Right lobe of liver (tissue), 6 donors: ENCODE data around the gene ZRANB1. TPM values are rescaled to one million over a fixed set of nuclear protein-coding genes. Genes with fewer than 3 reads are reported as not detected.
A peak's percentile ranks its signal among the peaks of the same experiment; 100 is the strongest.

Experiments used
- ATAC-seq, 4 donors: fragments of 200-7000 bp; cut with Tn5 transposase; one replicate each; pipeline ENCODE4 v1.9.1; 2020; ENCODE audit warnings: mild to moderate bottlenecking in 4 of 4, moderate library complexity in 4 of 4
- DNase-seq, 3 donors: peaks; one replicate each; pipeline ENCODE4 v3.0.0-alpha.2; 2020
- H3K27ac ChIP-seq, 3 donors: fragments of 200-600 bp; one replicate each; pipeline ENCODE4 v1.8.0; 2022
- H3K27me3 ChIP-seq, 2 donors: fragments of 200-600 bp; one replicate each; pipeline ENCODE4 v1.8.0; 2022
- H3K36me3 ChIP-seq, 4 donors: fragments of 200-600 bp; sonication (generic) in 1 of 4; one replicate each; pipeline versions ENCODE4 v1.5.1 to v1.8.0; 2017 to 2022; ENCODE audit warnings: control low read depth in 1 of 4
- H3K4me1 ChIP-seq, 4 donors: fragments of 200-600 bp; sonication (generic) in 1 of 4; one replicate each; pipeline versions ENCODE4 v1.5.1 to v1.8.0; 2017 to 2022; ENCODE audit warnings: control low read depth in 1 of 4
- H3K4me3 ChIP-seq, 3 donors: fragments of 200-600 bp; one replicate each; pipeline ENCODE4 v1.8.0; 2022
- H3K9me3 ChIP-seq, 4 donors: fragments of 200-600 bp; sonication (generic) in 1 of 4; one replicate each; pipeline versions ENCODE4 v1.5.1 to v1.8.0; 2017 to 2022; ENCODE audit warnings: control low read depth in 1 of 4
- CTCF ChIP-seq, 4 donors: fragments of 200-600 bp in 3 of 4; fragments of 450-650 bp in 1 of 4; IDR thresholded peaks; one replicate each; pipeline versions ENCODE4 v1.5.1 to v1.8.0; 2016 to 2022; ENCODE audit warnings: antibody characterized with exemption in 4 of 4, mild to moderate bottlenecking in 2 of 4
- POLR2A ChIP-seq: fragments of 450-650 bp; IDR thresholded peaks from one replicate; pipeline ENCODE4 v1.6.1; 2017; ENCODE audit warnings: antibody characterized with exemption, mild to moderate bottlenecking
- WGBS: methylation state at CpG from one replicate; pipeline ENCODE4 v1.1.6; 2018; ENCODE audit warnings: low coverage, low lambda C conversion rate; ENCODE audit not compliant: insufficient coverage; ENCODE audit errors: missing lambda C conversion rate; 5-methylcytosine and 5-hydroxymethylcytosine counted together
- intact Hi-C, 2 donors: fragments of 100-400 bp; cut with DNase I; formaldehyde crosslinking; loops; one replicate each; pipeline versions ENCODE4 v1.11.2 to v1.14.1; 2022
- total RNA-seq, 6 experiments: library from RNA; depleted of rRNA in 2 of 6; stranded (reverse); fragments of >200 nt in 2 of 6; fragmentation: NEBNext Ultra II Directional in 3 of 6; extraction: Animal tissue kit (Norgen Biotek cat#: 25700) in 3 of 6; gene quantifications; one replicate each; pipeline versions ENCODE4 v1.1.0 to v1.2.4, GENCODE V29; 2016 to 2023
- donor health status: DM: no; HTN: yes; CAD: no.
- donor health status: DM: no; HTN: no; CAD: no.
- donor health status: DM: no; HTN: no; CAD: no.
- donor health status: DM: no; HTN: yes; CAD: no.
- donor health status: DM: no; HTN: yes; CAD: no.

The ZRANB1 gene
- total RNA-seq, 6 experiments from 2014 or later, result 8.6 to 17.6 (median 11.6) TPM

- ATAC-seq (no peak), DNase-seq (peak in 1 of 3 donors; percentile 3)
- TF ChIP-seq CTCF (IDR thresholded peaks at IDR 0.05), result no peak
- no peak for TF ChIP-seq POLR2A
- Histone ChIP-seq H3K36me3 (no peaks in the 10 kb centered on the region), H3K4me1 (peaks cover 0 to 37% (median 1%) of the 10 kb centered on the region in 4 donors), H3K9me3 (no peaks in the 10 kb centered on the region), H3K27ac (no peak overlapping the region), H3K4me3 (no peak overlapping the region), H3K27me3 (no peaks in the 10 kb centered on the region)
- intact Hi-C loops, result no loop called here
- WGBS, result 79% methylated on average over 2 of the region's 2 CpGs
Measured at GRCh38 chr10:124904796-124905195, 37.1 kb upstream of the ZRANB1 start.

GRCh38 chr10:124906551-124907001 lies 35.3 kb upstream of the ZRANB1 start:
- WGBS, result 49% methylated on average over 9 of the region's 9 CpGs
- Histone ChIP-seq H3K9me3 (no peaks in the 10 kb centered on the region), H3K4me3 (no peak overlapping the region), H3K36me3 (no peaks in the 10 kb centered on the region), H3K4me1 (peaks cover 0 to 55% (median 1%) of the 10 kb centered on the region in 4 donors), H3K27ac (no peak overlapping the region), H3K27me3 (no peaks in the 10 kb centered on the region)
- DNase-seq (peak in 1 of 3 donors; percentile 55), ATAC-seq (no peak)
- TF ChIP-seq CTCF (IDR thresholded peaks at IDR 0.05) (no peak), POLR2A (no peak)
- intact Hi-C loops, result no loop called here

- Histone ChIP-seq H3K4me3 (peak overlapping the region in 2 of 3 donors; percentile 29), H3K9me3 (no peaks in the 10 kb centered on the region), H3K36me3 (no peaks in the 10 kb centered on the region), H3K27ac (peak overlapping the region; percentile 47 to 90 (median 80)), H3K4me1 (peaks cover 0 to 64% (median 0%) of the 10 kb centered on the region in 4 donors), H3K27me3 (no peaks in the 10 kb centered on the region)
- intact Hi-C loops, result no loop called here
- ATAC-seq (peak; percentile 74 to 88 (median 82)), DNase-seq (peak in 1 of 3 donors; percentile 77)
- TF ChIP-seq CTCF (IDR thresholded peaks at IDR 0.05), result no peak
- TF ChIP-seq POLR2A, result no peak
- WGBS, result 60% methylated on average over 2 of the region's 8 CpGs
Measured at GRCh38 chr10:124909563-124909962, 32.4 kb upstream of the ZRANB1 start.

GRCh38 chr10:124911124-124912067 lies 30.5 kb upstream of the ZRANB1 start:
- Histone ChIP-seq H3K27ac (peak overlapping the region in 1 of 3 donors; percentile 68), H3K4me3 (no peak overlapping the region), H3K36me3 (no peaks in the 10 kb centered on the region), H3K4me1 (peaks cover 0 to 66% (median 0%) of the 10 kb centered on the region in 4 donors), H3K27me3 (no peaks in the 10 kb centered on the region), H3K9me3 (no peaks in the 10 kb centered on the region)
- DNase-seq, result peak in 1 of 3 donors; percentile 28
- intact Hi-C loops, result no loop called here
- TF ChIP-seq POLR2A (no peak), CTCF (IDR thresholded peaks at IDR 0.05) (peak in 1 of 4 donors; percentile 7)
- 52% methylated on average over 14 of the region's 14 CpGs for WGBS
- no peak for ATAC-seq
